ENCODE results near the gene KCTD10.

- no peak for TF ChIP-seq CTCF (IDR thresholded peaks at IDR 0.05; ENCODE audit: low read depth, low read length)
- TF ChIP-seq EZH2phosphoT487 (IDR thresholded peaks at IDR 0.05; ENCODE audit: low read depth) = no peak
Observed at GRCh38 chr12:109448707-109449390, 28.3 kb downstream of the KCTD10 start.

All from OCI-LY3 (cell line).